OCI-LY1 (cell line): ENCODE measurements around the gene SMAD9.

ENCODE experiments used
- H2AFZ ChIP-seq: fragments of 200-600 bp; sonication (generic), shearing (Covaris generic); 2 replicates; pipeline ENCODE4 v1.6.0; 2014; ENCODE audit warnings: antibody characterized with exemption, mild to moderate bottlenecking, low read length
- H3F3A ChIP-seq: fragments of 200-600 bp; sonication (generic), shearing (Covaris generic); 2 replicates; pipeline ENCODE4 v1.6.0; 2014; ENCODE audit warnings: mild to moderate bottlenecking, antibody characterized with exemption, low read length, moderate library complexity; ENCODE audit not compliant: insufficient read depth
- H3K27ac ChIP-seq: fragments of 200-600 bp; sonication (generic); 2 replicates; pipeline ENCODE4 v1.5.1; 2014; ENCODE audit warnings: low read length, mixed run types, mild to moderate bottlenecking, low read depth; ENCODE audit not compliant: poor library complexity, severe bottlenecking
- H3K27me3 ChIP-seq: fragments of 200-600 bp; sonication (generic); 2 replicates; pipeline ENCODE4 v1.6.0; 2014; ENCODE audit warnings: antibody characterized with exemption, mild to moderate bottlenecking, low read length, moderate library complexity; ENCODE audit not compliant: insufficient read depth
- H3K36me3 ChIP-seq: fragments of 200-600 bp; sonication (generic); 2 replicates; pipeline ENCODE4 v1.6.1; 2014; ENCODE audit warnings: mild to moderate bottlenecking, antibody characterized with exemption, low read length, moderate library complexity, mixed read lengths; ENCODE audit not compliant: insufficient read depth
- H3K4me1 ChIP-seq: fragments of 200-600 bp; sonication (generic); 2 replicates; pipeline ENCODE4 v1.5.1; 2014; ENCODE audit warnings: mild to moderate bottlenecking, low read length, moderate library complexity; ENCODE audit not compliant: insufficient read depth, severe bottlenecking
- H3K4me2 ChIP-seq: fragments of 200-600 bp; sonication (generic), shearing (Covaris generic); 2 replicates; pipeline ENCODE4 v1.6.1; 2014; ENCODE audit warnings: low read length
- H3K4me3 ChIP-seq: fragments of 200-600 bp; sonication (generic); 2 replicates; pipeline ENCODE4 v1.5.1; 2014; ENCODE audit warnings: low read length, low read depth, mild to moderate bottlenecking, mixed read lengths; ENCODE audit not compliant: poor library complexity, severe bottlenecking
- H3K79me2 ChIP-seq: fragments of 200-600 bp; shearing (Covaris generic); 2 replicates; pipeline ENCODE4 v1.6.1; 2016; ENCODE audit warnings: mixed run types, low read length, mixed read lengths; ENCODE audit not compliant: insufficient read depth
- H3K9ac ChIP-seq: fragments of 200-600 bp; sonication (generic), shearing (Covaris generic); 2 replicates; pipeline ENCODE4 v1.6.1; 2014; ENCODE audit warnings: mild to moderate bottlenecking, low read length, mixed read lengths
- H3K9me2 ChIP-seq: fragments of 200-600 bp; sonication (generic), shearing (Covaris generic); 2 replicates; pipeline ENCODE4 v1.6.1; 2014; ENCODE audit warnings: low read depth, mild to moderate bottlenecking, low read length, mixed read lengths
- H3K9me3 ChIP-seq: fragments of 200-600 bp; shearing (Covaris generic); 2 replicates; pipeline ENCODE4 v1.6.1; 2014; ENCODE audit warnings: low read length, mixed read lengths
- H4K20me1 ChIP-seq: fragments of 200-600 bp; sonication (generic), shearing (Covaris generic); 2 replicates; pipeline ENCODE4 v1.6.0; 2016; ENCODE audit warnings: mild to moderate bottlenecking, low read length; ENCODE audit not compliant: insufficient read depth
- EZH2 ChIP-seq: fragments of 200-600 bp; sonication (generic), shearing (Covaris generic); IDR thresholded peaks from 2 replicates; pipeline ENCODE4 v1.8.0; 2017; ENCODE audit warnings: borderline replicate concordance, mixed run types, mild to moderate bottlenecking, antibody characterized with exemption, low read length, moderate library complexity, mixed read lengths
- TF ChIP-seq, protein P1 (sequence below): fragments of 200-600 bp; sonication (generic), shearing (Covaris generic); IDR thresholded peaks from 2 replicates; pipeline ENCODE4 v1.5.1; 2017; ENCODE audit warnings: mild to moderate bottlenecking, antibody characterized with exemption, low read length, moderate library complexity, mixed read lengths

SMAD9 gene

DNA sequence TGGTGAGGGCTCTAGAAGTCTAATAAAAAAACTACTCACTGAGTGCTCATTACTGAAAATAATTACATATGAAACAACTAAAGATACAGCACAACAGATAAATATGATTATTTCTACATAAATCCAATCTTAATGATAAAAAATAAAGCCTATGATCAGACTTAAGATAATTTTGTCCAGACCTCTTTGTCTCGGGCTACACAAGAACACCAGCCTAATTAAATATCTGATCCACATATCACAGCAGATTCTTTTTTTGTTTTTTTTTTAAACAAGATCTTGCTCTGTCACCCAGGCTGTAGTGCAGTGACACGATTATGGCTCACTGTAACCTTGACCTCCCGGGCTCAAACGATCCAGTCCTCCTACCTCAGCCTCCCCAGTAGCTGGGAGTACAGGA, 30.3 kb upstream of the SMAD9 start:
- Histone ChIP-seq H3K9me3 (no peaks in the 10 kb centered on the region), H3K79me2 (no peaks in the 10 kb centered on the region), H3K4me2 (no peak overlapping the region), H3K4me3 (no peak overlapping the region), H3K4me1 (no peaks in the 10 kb centered on the region), H2AFZ (no peak overlapping the region), H3K9ac (no peak overlapping the region), H3K27me3 (no peaks in the 10 kb centered on the region), H4K20me1 (no peaks in the 10 kb centered on the region), H3F3A (no peaks in the 10 kb centered on the region), H3K27ac (no peak overlapping the region), H3K36me3 (peaks cover 26% of the 10 kb centered on the region), H3K9me2 (no peaks in the 10 kb centered on the region)
- TF ChIP-seq EZH2 = no peak
- TF ChIP-seq, protein P1, sequence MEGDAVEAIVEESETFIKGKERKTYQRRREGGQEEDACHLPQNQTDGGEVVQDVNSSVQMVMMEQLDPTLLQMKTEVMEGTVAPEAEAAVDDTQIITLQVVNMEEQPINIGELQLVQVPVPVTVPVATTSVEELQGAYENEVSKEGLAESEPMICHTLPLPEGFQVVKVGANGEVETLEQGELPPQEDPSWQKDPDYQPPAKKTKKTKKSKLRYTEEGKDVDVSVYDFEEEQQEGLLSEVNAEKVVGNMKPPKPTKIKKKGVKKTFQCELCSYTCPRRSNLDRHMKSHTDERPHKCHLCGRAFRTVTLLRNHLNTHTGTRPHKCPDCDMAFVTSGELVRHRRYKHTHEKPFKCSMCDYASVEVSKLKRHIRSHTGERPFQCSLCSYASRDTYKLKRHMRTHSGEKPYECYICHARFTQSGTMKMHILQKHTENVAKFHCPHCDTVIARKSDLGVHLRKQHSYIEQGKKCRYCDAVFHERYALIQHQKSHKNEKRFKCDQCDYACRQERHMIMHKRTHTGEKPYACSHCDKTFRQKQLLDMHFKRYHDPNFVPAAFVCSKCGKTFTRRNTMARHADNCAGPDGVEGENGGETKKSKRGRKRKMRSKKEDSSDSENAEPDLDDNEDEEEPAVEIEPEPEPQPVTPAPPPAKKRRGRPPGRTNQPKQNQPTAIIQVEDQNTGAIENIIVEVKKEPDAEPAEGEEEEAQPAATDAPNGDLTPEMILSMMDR = no peak

DNA sequence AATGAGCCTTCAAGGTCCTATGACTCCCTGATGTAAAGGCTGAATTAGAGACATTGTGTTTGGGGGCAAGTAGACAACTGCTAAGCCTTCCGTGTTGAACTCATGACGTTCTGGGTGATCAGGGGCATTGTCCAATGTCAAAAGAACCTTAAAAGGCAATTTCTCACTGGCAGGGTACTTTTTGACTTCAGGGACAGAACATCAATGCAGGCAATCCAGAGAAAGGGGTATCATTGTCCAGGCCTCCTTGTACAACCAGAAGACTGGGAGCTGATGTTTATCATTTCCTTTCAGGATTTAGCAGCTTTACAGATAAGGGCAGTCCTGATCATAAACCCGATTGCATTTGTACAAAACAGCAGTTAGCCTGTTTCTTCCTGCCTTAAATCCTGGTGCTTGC, 25.0 kb upstream of the SMAD9 start:
- no peaks in the 10 kb centered on the region for H3K9me3 ChIP-seq
- 0 out of 2 replicates have a peak, but pooled peaks cover 3% of the 10 kb centered on the region for H3K36me3 ChIP-seq
- no peak overlapping the region for H3K9ac ChIP-seq
- H3K79me2 ChIP-seq = no peaks in the 10 kb centered on the region
- no peaks in the 10 kb centered on the region for H3F3A ChIP-seq
- no peak overlapping the region for H3K4me3 ChIP-seq
- no peaks in the 10 kb centered on the region for H3K4me1 ChIP-seq
- TF ChIP-seq, protein P1 = no peak
- no peaks in the 10 kb centered on the region for H3K9me2 ChIP-seq
- no peak overlapping the region for H2AFZ ChIP-seq
- no peak overlapping the region for H3K27ac ChIP-seq
- H3K4me2 ChIP-seq = no peak overlapping the region
- no peaks in the 10 kb centered on the region for H4K20me1 ChIP-seq
- no peaks in the 10 kb centered on the region for H3K27me3 ChIP-seq

DNA sequence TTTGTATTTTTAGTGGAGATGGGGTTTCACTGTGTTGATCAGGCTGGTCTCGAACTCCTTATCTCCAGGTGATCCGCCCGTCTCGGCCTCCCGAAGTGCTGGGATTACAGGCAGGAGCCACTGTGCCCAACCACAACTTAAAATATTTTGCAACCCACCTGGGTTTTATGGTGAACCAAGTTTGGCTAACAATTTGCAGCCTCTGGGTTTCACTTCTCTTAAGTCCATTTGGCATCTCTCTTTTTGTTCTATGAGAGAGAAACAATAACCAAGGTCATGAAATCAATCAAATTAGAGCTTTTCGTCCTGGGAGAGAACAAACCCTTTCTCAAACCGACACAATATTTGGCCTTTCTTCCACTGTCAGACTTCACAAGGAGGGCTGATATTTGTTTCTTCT, 5.6 kb upstream of the SMAD9 start:
- no peaks in the 10 kb centered on the region for H3K79me2 ChIP-seq
- no peak overlapping the region for H3K4me2 ChIP-seq
- no peaks in the 10 kb centered on the region for H3K36me3 ChIP-seq
- no peak overlapping the region for H3K9ac ChIP-seq
- no peaks in the 10 kb centered on the region for H3F3A ChIP-seq
- H3K27me3 ChIP-seq = no peaks in the 10 kb centered on the region
- no peak overlapping the region for H3K4me3 ChIP-seq
- no peaks in the 10 kb centered on the region for H3K9me3 ChIP-seq
- no peaks in the 10 kb centered on the region for H3K9me2 ChIP-seq
- no peaks in the 10 kb centered on the region for H4K20me1 ChIP-seq
- no peak for TF ChIP-seq EZH2
- TF ChIP-seq, protein P1 = no peak
- H2AFZ ChIP-seq = no peak overlapping the region
- no peaks in the 10 kb centered on the region for H3K4me1 ChIP-seq
- H3K27ac ChIP-seq = no peak overlapping the region
